Measurements from ENCODE around the gene TENM3.

GRCh38 chr4:182273191-182273935 lies 30.2 kb downstream of the TENM3 start:
- TF ChIP-seq ZNF140 (tag by site-specific recombination; IDR thresholded peaks at IDR 0.05) (no peak), MEIS1 (CRISPR knock-in tag; IDR thresholded peaks at IDR 0.05; ENCODE audit: borderline replicate concordance) (no peak), CTCF (tag by site-specific recombination; IDR thresholded peaks at IDR 0.05) (no peak), ZNF426 (tag by site-specific recombination; IDR thresholded peaks at IDR 0.05) (no peak), ZBTB10 (tag by site-specific recombination; IDR thresholded peaks at IDR 0.05) (no peak), ZXDB (tag by site-specific recombination; IDR thresholded peaks at IDR 0.05) (no peak)
